ENCODE data around the gene CNOT8.

DNA sequence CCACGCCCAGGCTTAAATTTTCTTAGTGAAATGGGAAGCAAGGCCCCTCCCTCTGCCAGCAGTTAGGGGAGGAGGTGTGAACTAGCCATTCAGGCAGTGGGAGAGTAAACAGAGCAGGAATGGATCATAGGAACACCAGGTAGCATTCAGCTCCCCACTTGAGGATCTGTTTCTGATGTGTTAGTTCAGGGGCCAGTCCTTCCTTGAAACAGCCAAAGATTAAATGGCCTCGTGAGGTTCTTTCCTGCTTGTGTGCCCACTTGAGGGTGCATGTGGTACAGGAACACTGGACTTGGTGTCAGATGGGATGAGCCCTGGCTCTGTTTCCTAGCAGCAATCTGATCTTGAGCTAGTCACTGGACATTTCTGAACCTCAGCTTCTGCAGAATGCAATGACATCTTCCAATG, 29.2 kb upstream of the CNOT8 start:
- TF ChIP-seq RAD21 (IDR thresholded peaks at IDR 0.05; ENCODE audit: low read depth), result no peak
- no peak for TF ChIP-seq ZNF274 (IDR thresholded peaks at IDR 0.05; ENCODE audit: low read depth, low read length)
- no peak for TF ChIP-seq POLR2A (IDR thresholded peaks at IDR 0.05; ENCODE audit: borderline replicate concordance, extremely low read depth, insufficient read depth, insufficient read length)
- TF ChIP-seq, protein P1, sequence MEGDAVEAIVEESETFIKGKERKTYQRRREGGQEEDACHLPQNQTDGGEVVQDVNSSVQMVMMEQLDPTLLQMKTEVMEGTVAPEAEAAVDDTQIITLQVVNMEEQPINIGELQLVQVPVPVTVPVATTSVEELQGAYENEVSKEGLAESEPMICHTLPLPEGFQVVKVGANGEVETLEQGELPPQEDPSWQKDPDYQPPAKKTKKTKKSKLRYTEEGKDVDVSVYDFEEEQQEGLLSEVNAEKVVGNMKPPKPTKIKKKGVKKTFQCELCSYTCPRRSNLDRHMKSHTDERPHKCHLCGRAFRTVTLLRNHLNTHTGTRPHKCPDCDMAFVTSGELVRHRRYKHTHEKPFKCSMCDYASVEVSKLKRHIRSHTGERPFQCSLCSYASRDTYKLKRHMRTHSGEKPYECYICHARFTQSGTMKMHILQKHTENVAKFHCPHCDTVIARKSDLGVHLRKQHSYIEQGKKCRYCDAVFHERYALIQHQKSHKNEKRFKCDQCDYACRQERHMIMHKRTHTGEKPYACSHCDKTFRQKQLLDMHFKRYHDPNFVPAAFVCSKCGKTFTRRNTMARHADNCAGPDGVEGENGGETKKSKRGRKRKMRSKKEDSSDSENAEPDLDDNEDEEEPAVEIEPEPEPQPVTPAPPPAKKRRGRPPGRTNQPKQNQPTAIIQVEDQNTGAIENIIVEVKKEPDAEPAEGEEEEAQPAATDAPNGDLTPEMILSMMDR (IDR thresholded peaks at IDR 0.05 in 2 of 3, conservative IDR thresholded peaks at IDR 0.05 in 1 of 3; ENCODE audit: borderline replicate concordance in 1 of 3, insufficient read depth in 1 of 3, low read depth in 2 of 3, low read length in 2 of 3), result no peak
- no peak for TF ChIP-seq YY1 (IDR thresholded peaks at IDR 0.05; ENCODE audit: extremely low read depth, insufficient replicate concordance, low read depth, low read length)
- TF ChIP-seq, protein P2, sequence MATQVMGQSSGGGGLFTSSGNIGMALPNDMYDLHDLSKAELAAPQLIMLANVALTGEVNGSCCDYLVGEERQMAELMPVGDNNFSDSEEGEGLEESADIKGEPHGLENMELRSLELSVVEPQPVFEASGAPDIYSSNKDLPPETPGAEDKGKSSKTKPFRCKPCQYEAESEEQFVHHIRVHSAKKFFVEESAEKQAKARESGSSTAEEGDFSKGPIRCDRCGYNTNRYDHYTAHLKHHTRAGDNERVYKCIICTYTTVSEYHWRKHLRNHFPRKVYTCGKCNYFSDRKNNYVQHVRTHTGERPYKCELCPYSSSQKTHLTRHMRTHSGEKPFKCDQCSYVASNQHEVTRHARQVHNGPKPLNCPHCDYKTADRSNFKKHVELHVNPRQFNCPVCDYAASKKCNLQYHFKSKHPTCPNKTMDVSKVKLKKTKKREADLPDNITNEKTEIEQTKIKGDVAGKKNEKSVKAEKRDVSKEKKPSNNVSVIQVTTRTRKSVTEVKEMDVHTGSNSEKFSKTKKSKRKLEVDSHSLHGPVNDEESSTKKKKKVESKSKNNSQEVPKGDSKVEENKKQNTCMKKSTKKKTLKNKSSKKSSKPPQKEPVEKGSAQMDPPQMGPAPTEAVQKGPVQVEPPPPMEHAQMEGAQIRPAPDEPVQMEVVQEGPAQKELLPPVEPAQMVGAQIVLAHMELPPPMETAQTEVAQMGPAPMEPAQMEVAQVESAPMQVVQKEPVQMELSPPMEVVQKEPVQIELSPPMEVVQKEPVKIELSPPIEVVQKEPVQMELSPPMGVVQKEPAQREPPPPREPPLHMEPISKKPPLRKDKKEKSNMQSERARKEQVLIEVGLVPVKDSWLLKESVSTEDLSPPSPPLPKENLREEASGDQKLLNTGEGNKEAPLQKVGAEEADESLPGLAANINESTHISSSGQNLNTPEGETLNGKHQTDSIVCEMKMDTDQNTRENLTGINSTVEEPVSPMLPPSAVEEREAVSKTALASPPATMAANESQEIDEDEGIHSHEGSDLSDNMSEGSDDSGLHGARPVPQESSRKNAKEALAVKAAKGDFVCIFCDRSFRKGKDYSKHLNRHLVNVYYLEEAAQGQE (IDR thresholded peaks at IDR 0.05; ENCODE audit: low read depth), result no peak
- no peak for TF ChIP-seq EZH2 (IDR thresholded peaks at IDR 0.05)
- TF ChIP-seq, protein P3, sequence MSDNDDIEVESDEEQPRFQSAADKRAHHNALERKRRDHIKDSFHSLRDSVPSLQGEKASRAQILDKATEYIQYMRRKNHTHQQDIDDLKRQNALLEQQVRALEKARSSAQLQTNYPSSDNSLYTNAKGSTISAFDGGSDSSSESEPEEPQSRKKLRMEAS (IDR thresholded peaks at IDR 0.05), result no peak
- TF ChIP-seq SIN3A (IDR thresholded peaks at IDR 0.05; ENCODE audit: low read depth), result no peak
- TF ChIP-seq EZH2phosphoT487 (IDR thresholded peaks at IDR 0.05; ENCODE audit: borderline replicate concordance), result no peak
- TF ChIP-seq ZFX (IDR thresholded peaks at IDR 0.05), result no peak
- no peak for TF ChIP-seq ELF1 (IDR thresholded peaks at IDR 0.05; ENCODE audit: borderline replicate concordance, low read depth)
- TF ChIP-seq EGR1 (IDR thresholded peaks at IDR 0.05; ENCODE audit: low read depth), result no peak
- TF ChIP-seq POLR2AphosphoS5 (IDR thresholded peaks at IDR 0.05; ENCODE audit: low read depth, low read length), result no peak
